Aorta (tissue), 5 donors: ENCODE results near the gene ACTL8. TPM values are rescaled to one million over a fixed set of nuclear protein-coding genes. Genes with fewer than 3 reads are reported as not detected.

Experiments used
- ATAC-seq: fragments of 200-7000 bp; cut with Tn5 transposase; one replicate; pipeline ENCODE4 v1.9.1; 2022; ENCODE audit warnings: moderate library complexity; ENCODE audit not compliant: low FRiP score
- DNase-seq, 2 donors: peaks; one replicate each; pipeline ENCODE4 v3.0.0-alpha.2; 2020
- H3K27ac ChIP-seq, 2 donors: one replicate each; pipeline ENCODE4 v1.5.1; 2013; ENCODE audit warnings: low read length in 2 of 2, mild to moderate bottlenecking in 2 of 2, moderate library complexity in 2 of 2, control low read depth in 1 of 2, inconsistent platforms in 1 of 2, low read depth in 1 of 2
- H3K27me3 ChIP-seq, 2 donors: one replicate each; pipeline ENCODE4 v1.6.1; 2013; ENCODE audit warnings: control low read depth in 1 of 2, low read length in 1 of 2, mild to moderate bottlenecking in 1 of 2, moderate library complexity in 1 of 2; ENCODE audit not compliant: insufficient read depth in 2 of 2, control insufficient read depth in 1 of 2
- H3K36me3 ChIP-seq, 2 donors: one replicate each; pipeline ENCODE4 v1.6.1; 2013; ENCODE audit warnings: control low read depth in 1 of 2, low read length in 1 of 2, mild to moderate bottlenecking in 1 of 2; ENCODE audit not compliant: insufficient read depth in 2 of 2, control insufficient read depth in 1 of 2
- H3K4me1 ChIP-seq, 2 donors: one replicate each; pipeline ENCODE4 v1.6.1; 2013; ENCODE audit warnings: low read length in 2 of 2, control low read depth in 1 of 2, mild to moderate bottlenecking in 1 of 2, moderate library complexity in 1 of 2; ENCODE audit not compliant: insufficient read depth in 2 of 2, control insufficient read depth in 1 of 2
- H3K4me3 ChIP-seq, 2 donors: one replicate each; pipeline ENCODE4 v1.5.1; 2013; ENCODE audit warnings: low read length in 2 of 2, control low read depth in 1 of 2, mild to moderate bottlenecking in 1 of 2
- H3K9me3 ChIP-seq: one replicate; pipeline ENCODE4 v1.6.1; 2013; ENCODE audit warnings: mild to moderate bottlenecking, low read length; ENCODE audit not compliant: control insufficient read depth
- WGBS, 2 donors: extraction: QIAGEN DNeasy Blood & Tissue Kit; methylation state at CpG; one replicate each; pipeline ENCODE4 v1.1.7; 2013; 5-methylcytosine and 5-hydroxymethylcytosine counted together
- intact Hi-C, 2 donors: fragments of 100-400 bp; cut with DNase I; formaldehyde crosslinking; loops; one replicate each; pipeline versions ENCODE4 v1.14.2 to v1.15.0; 2022
- polyA plus RNA-seq, 2 donors: library from polyadenylated mRNA; stranded (reverse); fragments of 200-250 nt; gene quantifications; one replicate each; pipeline ENCODE4 v1.2.3, GENCODE V29; 2013
- total RNA-seq, 2 donors: library from RNA; stranded (reverse); fragmentation: NEBNext Ultra II Directional; extraction: Animal tissue kit (Norgen Biotek cat#: 25700); gene quantifications; one replicate each; pipeline ENCODE4 v1.2.1, GENCODE V29; 2021
- donor health status: healthy with polysubstance abuse.
- donor health status: Bipolar disorder and iron deficiency.
- donor health status: DM: no; HTN: no; CAD: no.
- donor health status: DM: no; HTN: no; CAD: no.
- donor health status: DM: yes; HTN: yes; CAD: no.

ACTL8 gene
- total and polyA plus RNA-seq, 4 donors, result not detected

DNA sequence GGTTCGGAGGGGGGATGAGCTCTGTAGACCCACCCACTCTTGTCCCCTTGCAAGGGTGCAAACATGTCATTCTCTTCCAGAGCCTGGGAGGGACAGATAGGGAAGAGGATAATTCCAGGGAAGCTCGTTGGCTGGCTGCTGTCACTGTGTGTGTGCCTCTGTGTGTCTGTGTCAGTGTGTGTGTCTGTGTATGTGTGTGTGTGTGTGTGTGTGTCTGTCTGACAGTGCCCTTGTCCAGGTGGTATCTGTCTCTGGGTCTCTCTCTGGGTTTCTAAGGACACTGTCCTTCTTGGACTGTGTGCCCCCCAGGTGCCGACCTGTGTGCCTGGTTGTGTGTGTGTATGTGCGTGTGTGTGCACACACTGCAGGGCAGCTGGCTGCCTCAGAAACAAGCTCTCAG is 90.5 kb downstream of the ACTL8 start:
- H3K4me3 ChIP-seq, result no peak overlapping the region
- no peaks in the 10 kb centered on the region for H3K27me3 ChIP-seq
- ATAC-seq (no peak), DNase-seq (no peak)
- H3K27ac ChIP-seq, result no peak overlapping the region
- no peaks in the 10 kb centered on the region for H3K36me3 ChIP-seq
- H3K9me3 ChIP-seq, result peaks cover 1% of the 10 kb centered on the region
- 42 to 56% methylated on average over 4 of the region's 4 CpGs for WGBS, 2 donors
- intact Hi-C loops, result no loop called here
- H3K4me1 ChIP-seq, result no peaks in the 10 kb centered on the region

DNA sequence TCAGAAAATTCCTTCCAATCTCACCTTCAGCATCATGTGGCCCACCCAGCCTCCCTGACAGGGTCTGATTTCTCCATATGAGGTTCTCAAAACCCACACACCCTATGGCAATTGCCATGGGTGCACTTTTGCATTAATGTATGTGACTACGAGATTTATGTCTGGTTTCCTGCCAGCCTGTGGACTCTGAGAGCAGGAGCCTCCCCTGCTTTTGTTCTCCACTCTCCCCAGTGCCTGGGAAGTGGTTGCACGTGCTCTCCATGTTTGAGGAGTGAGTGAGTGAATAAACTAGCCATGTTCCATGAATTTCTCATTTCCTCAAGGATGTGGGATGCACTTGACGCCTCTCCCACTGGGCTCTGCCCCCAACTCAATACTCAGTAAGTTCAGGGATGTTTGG is 91.2 kb downstream of the ACTL8 start:
- peaks cover 1% of the 10 kb centered on the region for H3K9me3 ChIP-seq
- H3K27ac ChIP-seq, result no peak overlapping the region
- H3K4me1 ChIP-seq, result no peaks in the 10 kb centered on the region
- intact Hi-C loops, result no loop called here
- no peak overlapping the region for H3K4me3 ChIP-seq
- DNase-seq, result no peak
- 34% methylated on average over 3 of the region's 3 CpGs for WGBS, 2 donors
- no peaks in the 10 kb centered on the region for H3K36me3 ChIP-seq
- no peaks in the 10 kb centered on the region for H3K27me3 ChIP-seq
- ATAC-seq, result no peak

DNA sequence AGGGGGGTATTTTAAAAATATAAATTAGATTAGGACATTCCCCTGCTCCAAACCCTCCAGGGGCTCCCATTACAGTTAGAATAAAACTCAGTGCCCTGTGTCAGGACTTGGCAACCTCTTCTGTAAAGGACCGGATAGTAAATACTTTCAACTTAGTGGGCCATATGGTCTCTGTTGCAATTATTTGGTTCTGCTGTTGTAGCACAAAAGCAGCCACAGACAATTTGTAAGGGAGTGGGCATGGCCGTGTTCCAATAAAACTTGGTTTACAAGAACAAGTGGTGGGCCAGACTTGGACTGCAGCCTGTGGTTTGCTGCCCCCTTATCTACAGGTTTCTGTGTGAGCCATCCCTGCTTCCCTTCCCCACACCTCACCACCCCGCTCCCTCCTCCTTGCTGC is 92.0 kb downstream of the ACTL8 start:
- Histone ChIP-seq H3K27me3 (no peaks in the 10 kb centered on the region), H3K27ac (no peak overlapping the region)

DNA sequence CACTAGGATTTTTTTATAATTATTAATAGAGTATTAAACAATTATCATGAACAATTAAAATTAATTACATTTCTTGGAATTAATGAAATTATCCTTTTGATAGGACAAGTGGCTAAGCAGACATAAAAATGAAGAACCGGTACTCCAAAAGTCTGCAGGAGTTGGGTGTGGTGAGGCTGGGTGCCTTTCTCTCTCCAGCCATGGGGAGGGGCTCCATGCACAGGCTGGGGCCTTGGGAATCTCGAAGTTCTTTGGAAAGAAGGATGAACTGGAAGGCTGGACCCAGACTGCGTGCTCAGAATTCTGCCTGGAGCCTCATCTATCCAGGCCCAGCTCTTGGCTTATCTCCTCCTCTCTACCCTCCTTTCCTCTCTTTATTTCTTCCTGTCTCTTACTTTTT is 94.1 kb downstream of the ACTL8 start:
- WGBS, 2 donors, result 76 to 81% methylated on average over 3 of the region's 3 CpGs
- no peak overlapping the region for H3K27ac ChIP-seq
- peaks cover 1% of the 10 kb centered on the region for H3K9me3 ChIP-seq
- H3K27me3 ChIP-seq, result no peaks in the 10 kb centered on the region
- H3K4me3 ChIP-seq, result no peak overlapping the region
- ATAC-seq (no peak), DNase-seq (no peak)
- intact Hi-C loops, result no loop called here
- no peaks in the 10 kb centered on the region for H3K36me3 ChIP-seq
- H3K4me1 ChIP-seq, result no peaks in the 10 kb centered on the region

More for the DNA sequence above, 92.0 kb downstream of the ACTL8 start:
- H3K36me3 ChIP-seq, result no peaks in the 10 kb centered on the region
- WGBS, 2 donors, result 50 to 58% methylated on average over 3 of the region's 3 CpGs
- no peak overlapping the region for H3K4me3 ChIP-seq
- H3K4me1 ChIP-seq, result no peaks in the 10 kb centered on the region
- H3K9me3 ChIP-seq, result peaks cover 1% of the 10 kb centered on the region
- DNase-seq, result no peak
- ATAC-seq, result no peak
- intact Hi-C loops, result no loop called here

DNA sequence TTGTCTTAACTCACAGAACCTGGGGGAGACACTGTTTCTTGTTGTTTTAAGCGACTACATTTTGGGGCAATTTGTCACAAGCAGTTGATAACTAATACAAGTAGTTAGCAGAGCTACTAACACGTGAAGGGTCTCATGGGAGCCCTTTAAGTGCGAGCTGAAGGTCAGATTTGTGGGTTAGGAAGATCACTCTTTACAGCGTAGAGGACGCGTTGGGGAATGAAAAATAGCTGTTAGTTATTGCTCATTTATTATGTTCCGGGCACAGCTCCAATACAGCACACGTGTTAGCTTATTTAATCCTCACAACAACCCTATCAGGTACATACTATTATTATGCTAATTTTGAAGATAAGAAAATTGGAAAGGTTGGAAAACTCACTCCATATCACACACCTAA is 95.9 kb downstream of the ACTL8 start:
- no peak overlapping the region for H3K27ac ChIP-seq
- H3K27me3 ChIP-seq, result no peaks in the 10 kb centered on the region
- DNase-seq (no peak), ATAC-seq (no peak)
- peaks cover 1% of the 10 kb centered on the region for H3K9me3 ChIP-seq
- no peaks in the 10 kb centered on the region for H3K36me3 ChIP-seq
- 34 to 44% methylated on average over 8 of the region's 8 CpGs for WGBS, 2 donors
- intact Hi-C loops, result loop anchor here in 1 of 2 donors (10.0 kb wide), 1 partner anchor 54 kb away; no protein-coding TSS in a partner anchor
- no peaks in the 10 kb centered on the region for H3K4me1 ChIP-seq
- no peak overlapping the region for H3K4me3 ChIP-seq

DNA sequence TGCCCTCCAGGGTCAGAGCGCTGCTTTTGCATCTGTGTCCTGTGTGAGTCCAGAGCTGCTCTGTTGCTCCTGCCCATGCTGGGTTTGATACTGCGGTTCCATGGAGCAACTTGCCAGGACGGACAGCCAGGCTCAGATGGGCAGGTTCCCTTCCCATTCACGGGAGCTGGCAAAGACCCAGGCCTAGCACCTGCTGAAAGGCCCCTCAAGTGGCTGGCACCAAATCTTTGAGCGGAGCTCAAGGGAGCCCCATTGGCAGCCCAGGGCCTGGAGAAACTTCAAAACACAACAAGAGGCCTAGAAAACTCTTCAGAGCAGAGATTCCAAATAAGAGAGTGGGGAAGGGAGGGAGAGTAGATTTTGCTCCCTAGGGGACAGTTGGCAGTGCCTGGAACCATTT is 97.2 kb downstream of the ACTL8 start:
- no peak overlapping the region for H3K4me3 ChIP-seq
- H3K4me1 ChIP-seq, result no peaks in the 10 kb centered on the region
- DNase-seq (no peak), ATAC-seq (no peak)
- H3K27ac ChIP-seq, result no peak overlapping the region
- no peaks in the 10 kb centered on the region for H3K27me3 ChIP-seq
- H3K9me3 ChIP-seq, result peaks cover 1% of the 10 kb centered on the region
- intact Hi-C loops, result loop anchor here in 1 of 2 donors (10.0 kb wide), 1 partner anchor 52 kb away; no protein-coding TSS in a partner anchor
- WGBS, 2 donors, result 81 to 84% methylated on average over 5 of the region's 5 CpGs
- no peaks in the 10 kb centered on the region for H3K36me3 ChIP-seq

DNA sequence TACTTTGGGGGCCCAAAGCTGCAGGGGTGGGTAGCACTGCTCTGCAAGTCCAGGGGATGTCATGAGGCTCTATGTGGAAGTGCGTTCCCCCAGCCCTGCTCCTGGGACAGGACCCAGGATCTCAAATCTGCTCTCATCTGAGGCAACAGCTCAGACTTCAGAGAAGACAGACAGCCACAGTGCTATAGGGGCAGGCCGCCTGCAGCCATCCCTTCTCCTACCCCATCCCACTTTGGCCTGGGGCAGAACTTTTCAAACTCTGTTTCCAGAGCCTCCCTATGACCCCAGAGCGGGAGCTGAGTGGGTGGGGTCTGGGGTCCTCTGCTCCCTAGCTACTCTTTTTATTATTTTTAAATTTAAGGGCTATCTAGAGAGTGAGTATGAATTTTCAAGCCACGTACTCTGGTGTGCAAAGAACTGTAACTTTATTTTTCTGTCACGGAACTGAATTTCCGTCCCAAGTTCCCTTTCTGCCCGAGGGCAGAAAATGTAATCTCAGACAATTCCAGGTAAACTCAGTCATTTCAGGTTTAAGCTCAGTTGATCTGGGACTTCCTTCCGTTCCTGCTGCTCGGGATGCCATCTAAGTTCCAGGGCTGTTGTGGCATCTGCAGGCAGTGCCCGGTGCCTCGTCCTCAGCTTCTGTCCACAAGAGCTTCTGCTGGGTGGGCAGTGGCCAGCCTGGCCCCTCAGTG is 98.3 kb downstream of the ACTL8 start:
- DNase-seq (no peak), ATAC-seq (no peak)
- Histone ChIP-seq H3K9me3 (no peaks in the 10 kb centered on the region), H3K27ac (no peak overlapping the region), H3K27me3 (no peaks in the 10 kb centered on the region), H3K4me1 (no peaks in the 10 kb centered on the region), H3K36me3 (no peaks in the 10 kb centered on the region), H3K4me3 (no peak overlapping the region)
- intact Hi-C loops, result loop anchor here in 1 of 2 donors (10.0 kb wide), 1 partner anchor 51 kb away; no protein-coding TSS in a partner anchor
- WGBS, 2 donors, result 63 to 67% methylated on average over 11 of the region's 11 CpGs

DNA sequence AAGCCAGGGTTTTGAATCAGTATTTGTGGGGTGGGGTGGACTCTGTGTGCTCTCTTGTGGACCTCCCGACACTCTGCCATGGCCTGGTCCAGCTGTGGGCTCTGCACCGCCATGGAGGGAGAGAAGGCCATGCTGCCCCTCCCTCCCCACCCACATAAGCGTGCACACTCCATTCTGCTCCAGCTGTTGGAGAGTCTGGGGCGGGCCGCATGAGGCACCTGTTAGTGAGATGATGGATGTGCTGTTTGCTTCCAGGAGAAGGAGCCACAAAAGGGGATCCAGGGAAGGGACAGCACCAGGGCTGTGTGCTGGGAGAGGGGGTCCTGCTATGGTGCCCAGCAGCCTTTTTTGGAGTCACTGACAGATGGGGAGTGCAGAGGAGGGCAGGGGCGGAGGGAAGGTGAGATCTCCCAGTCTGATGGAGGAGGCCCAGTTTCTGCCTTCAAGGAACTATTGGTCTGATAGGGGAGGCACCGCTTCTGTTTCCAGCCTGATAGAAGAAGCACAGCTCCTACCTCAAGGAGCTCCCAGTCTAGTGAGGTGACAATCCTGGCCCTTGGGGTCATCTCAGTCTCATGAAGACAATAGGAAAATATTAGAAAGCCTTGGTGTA is 101.5 kb downstream of the ACTL8 start:
- DNase-seq (no peak), ATAC-seq (no peak)
- Histone ChIP-seq H3K4me1 (no peaks in the 10 kb centered on the region), H3K36me3 (no peaks in the 10 kb centered on the region), H3K4me3 (no peak overlapping the region), H3K27ac (no peak overlapping the region), H3K9me3 (no peaks in the 10 kb centered on the region), H3K27me3 (no peaks in the 10 kb centered on the region)
- intact Hi-C loops, result loop anchor here in 1 of 2 donors (10.0 kb wide), 1 partner anchor 48 kb away; no protein-coding TSS in a partner anchor
- WGBS, 2 donors, result 61 to 66% methylated on average over 6 to 7 of the region's 7 CpGs

DNA sequence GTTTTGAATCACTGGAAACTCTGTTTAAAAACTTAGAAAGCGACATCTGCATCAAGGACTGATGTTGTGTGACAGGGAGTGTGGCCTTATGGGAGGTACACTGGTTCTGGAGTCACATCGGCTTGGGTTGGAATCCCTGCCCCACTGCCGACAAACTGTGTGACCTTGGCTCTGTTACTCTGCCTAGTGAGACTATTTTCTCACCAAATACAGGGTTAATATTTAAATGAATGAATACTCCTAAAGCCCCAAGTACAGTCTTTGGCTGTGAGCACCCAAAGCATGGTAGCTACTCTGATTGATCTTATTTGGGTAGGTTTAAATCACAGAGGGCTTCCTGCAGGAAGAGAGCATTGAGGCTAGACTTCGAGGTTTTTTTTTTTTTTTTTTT is 102.0 kb downstream of the ACTL8 start:
- no peaks in the 10 kb centered on the region for H3K4me1 ChIP-seq
- no peaks in the 10 kb centered on the region for H3K36me3 ChIP-seq
- ATAC-seq (no peak), DNase-seq (no peak)
- no peak overlapping the region for H3K4me3 ChIP-seq
- 75 to 80% methylated on average over 4 of the region's 4 CpGs for WGBS, 2 donors
- H3K27ac ChIP-seq, result no peak overlapping the region
- no peaks in the 10 kb centered on the region for H3K9me3 ChIP-seq
- intact Hi-C loops, result loop anchor here in 1 of 2 donors (10.0 kb wide), 1 partner anchor 48 kb away; no protein-coding TSS in a partner anchor
- no peaks in the 10 kb centered on the region for H3K27me3 ChIP-seq
